Skeletal muscle satellite cell (primary cell): ENCODE data around the gene CHST2.

Experiments used
- H3K27me3 ChIP-seq: 2 replicates; pipeline ENCODE4 v1.7.0; 2013; ENCODE audit warnings: low read length; ENCODE audit not compliant: control insufficient read depth, insufficient read depth
- H3K36me3 ChIP-seq: 2 replicates; pipeline ENCODE4 v1.7.0; 2013; ENCODE audit warnings: mild to moderate bottlenecking, control low read depth, low read length; ENCODE audit not compliant: insufficient read depth
- H3K4me1 ChIP-seq: 2 replicates; pipeline ENCODE4 v1.7.0; 2013; ENCODE audit warnings: low read length; ENCODE audit not compliant: control insufficient read depth, insufficient read depth
- H3K4me2 ChIP-seq: 2 replicates; pipeline ENCODE4 v1.7.0; 2013; ENCODE audit warnings: mild to moderate bottlenecking, low read length
- H3K4me3 ChIP-seq: 2 replicates; pipeline ENCODE4 v1.7.0; 2013; ENCODE audit warnings: low read length
- H3K9ac ChIP-seq: 2 replicates; pipeline ENCODE4 v1.7.0; 2013; ENCODE audit warnings: mild to moderate bottlenecking, low read depth, low read length, moderate library complexity
- H3K9me3 ChIP-seq: replicated peaks from 2 replicates; pipeline ENCODE4 v1.7.0; 2013; ENCODE audit warnings: mild to moderate bottlenecking, control low read depth, low read length

The CHST2 gene

GRCh38 chr3:143083781-143084180 is 35.8 kb upstream of the CHST2 start:
- Histone ChIP-seq H3K4me3 (no peak overlapping the region), H3K4me1 (peaks cover 9% of the 10 kb centered on the region), H3K36me3 (no peaks in the 10 kb centered on the region), H3K4me2 (no peak overlapping the region), H3K9me3 (no peaks in the 10 kb centered on the region), H3K27me3 (no peaks in the 10 kb centered on the region), H3K9ac (no peak overlapping the region)

- H3K9me3 ChIP-seq, result no peaks in the 10 kb centered on the region
- no peak overlapping the region for H3K9ac ChIP-seq
- no peaks in the 10 kb centered on the region for H3K27me3 ChIP-seq
- H3K4me2 ChIP-seq, result no peak overlapping the region
- H3K4me1 ChIP-seq, result peaks cover 6% of the 10 kb centered on the region
- no peaks in the 10 kb centered on the region for H3K36me3 ChIP-seq
- H3K4me3 ChIP-seq, result no peak overlapping the region
Observed at GRCh38 chr3:143084856-143085731, 34.5 kb upstream of the CHST2 start.

DNA sequence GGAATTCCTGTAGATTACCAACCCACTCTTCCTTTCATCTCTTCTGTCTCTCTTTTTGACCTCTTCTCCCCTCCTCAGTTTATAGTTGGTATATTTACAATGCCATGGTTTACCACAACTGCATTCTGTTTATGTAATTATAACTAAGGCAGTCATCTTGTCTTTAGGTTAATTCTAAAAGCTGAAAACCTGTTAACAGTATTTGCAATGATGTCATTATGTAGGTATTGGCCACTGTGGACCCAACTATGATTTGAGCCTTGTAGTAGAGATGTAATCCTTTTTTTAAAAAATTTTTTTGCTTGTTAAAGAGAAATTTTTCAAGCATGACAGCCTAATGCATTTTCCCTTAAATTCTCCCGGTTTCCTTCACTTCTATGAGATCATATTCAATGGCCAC is 30.7 kb upstream of the CHST2 start:
- Histone ChIP-seq H3K9ac (no peak overlapping the region), H3K4me1 (peaks cover 6% of the 10 kb centered on the region), H3K4me2 (no peak overlapping the region), H3K27me3 (no peaks in the 10 kb centered on the region), H3K36me3 (no peaks in the 10 kb centered on the region), H3K9me3 (no peaks in the 10 kb centered on the region), H3K4me3 (no peak overlapping the region)

GRCh38 chr3:143089965-143090364 is 29.6 kb upstream of the CHST2 start:
- no peaks in the 10 kb centered on the region for H3K9me3 ChIP-seq
- no peaks in the 10 kb centered on the region for H3K27me3 ChIP-seq
- H3K9ac ChIP-seq, result no peak overlapping the region
- H3K4me3 ChIP-seq, result no peak overlapping the region
- no peak overlapping the region for H3K4me2 ChIP-seq
- H3K4me1 ChIP-seq, result peaks cover 4% of the 10 kb centered on the region
- H3K36me3 ChIP-seq, result no peaks in the 10 kb centered on the region

- Histone ChIP-seq H3K4me2 (no peak overlapping the region), H3K4me3 (no peak overlapping the region)
Observed at GRCh38 chr3:143090486-143090885, 29.1 kb upstream of the CHST2 start.

DNA sequence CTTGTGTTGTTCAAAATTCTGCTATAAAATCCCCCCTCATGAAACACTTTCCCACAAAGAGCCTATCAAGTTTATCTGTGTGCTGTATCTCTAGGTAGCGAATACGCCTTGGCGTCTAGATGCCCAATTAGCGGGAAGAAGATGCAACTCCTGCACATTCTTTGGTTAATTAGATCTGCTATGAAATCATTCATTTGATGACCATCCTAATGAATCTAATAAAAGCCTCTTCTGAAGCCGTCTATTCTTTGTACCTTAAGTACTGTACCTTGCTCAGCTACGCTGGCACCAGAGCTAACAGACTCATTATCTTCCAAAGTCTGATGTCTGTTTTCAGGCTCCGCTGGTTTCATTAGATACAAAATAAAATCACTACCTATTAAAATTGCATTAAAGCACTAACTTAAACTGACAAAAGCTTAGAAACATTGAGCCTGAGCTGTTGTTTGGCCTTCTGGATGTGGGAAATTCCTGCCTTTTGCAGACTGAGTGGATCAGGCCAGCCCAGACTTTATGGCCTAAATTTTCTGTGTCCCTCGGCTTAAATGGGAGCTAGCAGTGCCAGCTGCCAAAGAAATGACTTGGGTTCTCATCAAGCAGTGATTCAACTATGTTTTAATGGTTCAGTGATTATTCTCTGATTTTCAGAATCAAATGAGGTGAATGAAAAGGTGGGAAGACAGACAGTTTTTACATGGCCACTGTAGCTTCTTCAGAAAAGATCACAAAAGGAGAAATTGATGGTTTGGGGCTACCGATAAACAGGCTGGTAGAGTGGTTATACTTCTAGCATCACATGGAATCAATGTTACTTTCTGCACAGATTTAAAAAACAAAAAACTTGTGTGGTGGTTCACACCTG is 28.4 kb upstream of the CHST2 start:
- H3K4me1 ChIP-seq, result no peaks in the 10 kb centered on the region

More at GRCh38 chr3:143090486-143090885, 29.1 kb upstream of the CHST2 start:
- Histone ChIP-seq H3K36me3 (no peaks in the 10 kb centered on the region), H3K4me1 (no peaks in the 10 kb centered on the region), H3K9me3 (no peaks in the 10 kb centered on the region), H3K27me3 (no peaks in the 10 kb centered on the region), H3K9ac (no peak overlapping the region)

GRCh38 chr3:143092191-143092590 is 27.4 kb upstream of the CHST2 start:
- no peaks in the 10 kb centered on the region for H3K27me3 ChIP-seq

More for the DNA sequence above, 28.4 kb upstream of the CHST2 start:
- no peak overlapping the region for H3K4me2 ChIP-seq
- H3K9ac ChIP-seq, result no peak overlapping the region
- H3K9me3 ChIP-seq, result no peaks in the 10 kb centered on the region
- H3K4me3 ChIP-seq, result no peak overlapping the region
- no peaks in the 10 kb centered on the region for H3K36me3 ChIP-seq
- no peaks in the 10 kb centered on the region for H3K27me3 ChIP-seq

GRCh38 chr3:143095813-143096212 is 23.8 kb upstream of the CHST2 start:
- Histone ChIP-seq H3K4me3 (no peak overlapping the region), H3K36me3 (no peaks in the 10 kb centered on the region), H3K27me3 (peaks cover 19% of the 10 kb centered on the region), H3K9ac (no peak overlapping the region), H3K4me2 (no peak overlapping the region), H3K4me1 (no peaks in the 10 kb centered on the region), H3K9me3 (no peaks in the 10 kb centered on the region)

More at GRCh38 chr3:143092191-143092590, 27.4 kb upstream of the CHST2 start:
- H3K4me3 ChIP-seq, result no peak overlapping the region
- H3K36me3 ChIP-seq, result no peaks in the 10 kb centered on the region
- no peak overlapping the region for H3K9ac ChIP-seq
- H3K9me3 ChIP-seq, result no peaks in the 10 kb centered on the region
- H3K4me1 ChIP-seq, result no peaks in the 10 kb centered on the region
- H3K4me2 ChIP-seq, result no peak overlapping the region

DNA sequence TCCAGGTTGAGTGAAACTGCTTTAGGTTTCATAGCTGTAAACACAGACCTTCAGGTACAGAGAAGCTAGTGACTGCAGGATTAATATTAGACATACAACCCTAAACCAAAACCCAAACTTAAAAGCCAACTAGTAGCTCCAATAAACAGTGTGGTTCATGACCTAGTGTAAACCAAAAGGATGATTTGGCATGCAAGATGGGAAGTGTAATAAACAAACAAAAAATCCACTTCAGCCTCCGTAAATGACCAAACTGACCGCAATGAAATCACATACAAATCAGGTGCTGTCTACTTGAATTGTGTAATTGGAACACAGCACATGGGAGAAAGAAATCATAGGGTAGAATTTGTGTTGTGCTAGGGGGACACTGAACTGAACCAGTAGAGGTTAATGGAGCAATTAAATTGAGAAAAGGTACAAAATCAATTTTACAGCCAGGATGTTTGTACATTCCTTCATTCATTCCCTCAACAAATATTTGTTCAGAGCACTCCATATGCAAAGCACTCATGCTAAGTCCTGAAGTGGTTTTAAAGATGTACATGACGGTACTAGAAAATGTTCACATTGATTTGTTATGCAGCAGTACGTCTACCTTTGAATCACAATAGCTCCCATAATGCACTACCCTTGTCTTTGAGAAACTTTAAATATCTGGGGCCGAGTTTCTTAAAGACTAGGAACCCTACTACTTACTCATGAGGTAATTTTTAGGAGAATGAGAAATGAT is 21.4 kb upstream of the CHST2 start:
- H3K9me3 ChIP-seq, result no peaks in the 10 kb centered on the region
- H3K4me2 ChIP-seq, result no peak overlapping the region
- H3K27me3 ChIP-seq, result peaks cover 19% of the 10 kb centered on the region
- H3K4me3 ChIP-seq, result no peak overlapping the region
- H3K36me3 ChIP-seq, result no peaks in the 10 kb centered on the region
- no peaks in the 10 kb centered on the region for H3K4me1 ChIP-seq
- H3K9ac ChIP-seq, result no peak overlapping the region

DNA sequence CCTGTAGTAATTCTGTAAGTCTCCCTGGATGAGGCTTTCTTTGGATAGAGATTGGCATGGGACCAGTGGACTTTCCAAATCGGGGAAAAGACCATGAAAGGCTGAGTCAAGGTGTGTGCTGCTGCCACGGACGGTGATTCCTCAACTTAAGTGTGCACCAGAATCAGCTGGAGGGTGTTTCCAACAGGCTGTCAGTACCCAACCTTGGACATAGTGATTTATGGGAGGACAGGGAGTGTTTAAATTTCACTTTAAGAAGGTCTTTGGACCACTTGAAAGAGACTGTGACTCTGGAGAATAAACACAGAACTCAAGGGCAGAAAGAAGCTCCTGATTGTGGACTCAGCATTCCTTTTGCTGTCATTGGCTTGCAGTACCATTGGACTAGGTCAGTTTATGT is 20.4 kb upstream of the CHST2 start:
- Histone ChIP-seq H3K4me2 (no peak overlapping the region), H3K27me3 (peaks cover 19% of the 10 kb centered on the region), H3K36me3 (no peaks in the 10 kb centered on the region), H3K9ac (no peak overlapping the region), H3K4me3 (no peak overlapping the region), H3K4me1 (no peaks in the 10 kb centered on the region), H3K9me3 (no peaks in the 10 kb centered on the region)

DNA sequence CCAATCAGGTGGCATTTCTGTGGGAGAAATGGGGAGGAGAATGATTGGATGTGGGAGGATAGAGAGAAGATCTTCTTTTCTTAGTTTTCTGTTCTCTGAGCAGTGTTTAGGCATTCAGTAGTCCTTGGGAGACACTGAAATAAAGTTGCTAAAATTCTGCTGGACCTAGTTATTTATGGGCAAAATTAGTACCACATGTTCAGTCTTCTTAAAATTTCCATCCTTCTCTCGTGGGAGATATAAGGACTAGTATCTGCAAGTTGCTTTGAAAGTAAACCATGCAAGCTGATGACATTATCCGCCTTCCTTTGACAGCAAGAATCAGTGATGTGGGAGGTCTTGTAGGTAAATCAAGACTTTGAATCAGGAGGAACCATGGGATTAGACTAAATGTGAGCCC is 19.9 kb upstream of the CHST2 start:
- no peak overlapping the region for H3K4me3 ChIP-seq
- no peaks in the 10 kb centered on the region for H3K36me3 ChIP-seq
- H3K4me1 ChIP-seq, result no peaks in the 10 kb centered on the region
- H3K27me3 ChIP-seq, result peaks cover 19% of the 10 kb centered on the region
- no peak overlapping the region for H3K9ac ChIP-seq
- peaks cover 5% of the 10 kb centered on the region for H3K9me3 ChIP-seq
- no peak overlapping the region for H3K4me2 ChIP-seq
